Esophagus squamous epithelium (tissue), 4 donors: ENCODE results near the gene METTL9.
"Not testable (repeated sequence)": the region's sequence is repeated elsewhere in the genome, so short reads cannot be mapped to it uniquely, and the experiment has no call there.

Experiments used
- CTCF ChIP-seq, 6 experiments: fragments of 450-650 bp in 4 of 6; fragments of 200-600 bp in 2 of 6; sonication (generic) in 2 of 6; IDR thresholded peaks; one replicate each; pipeline ENCODE4 v1.5.1; 2016 to 2019; ENCODE audit warnings: antibody characterized with exemption in 6 of 6, mild to moderate bottlenecking in 4 of 6, moderate library complexity in 4 of 6
- POLR2A ChIP-seq, 4 donors: fragments of 450-650 bp; IDR thresholded peaks; one replicate each; pipeline ENCODE4 v1.6.1; 2017; ENCODE audit warnings: antibody characterized with exemption in 4 of 4, mild to moderate bottlenecking in 4 of 4, moderate library complexity in 3 of 4

- not testable (repeated sequence) for TF ChIP-seq CTCF, POLR2A (IDR thresholded peaks at IDR 0.05)
Measured at GRCh38 chr16:21551076-21551475, 48.3 kb upstream of the METTL9 start.
